Memory B cell (primary cell): ENCODE measurements around the gene SPTBN5.

Source experiments
- ATAC-seq: fragments of 150-1000 bp; cut with Tn5 transposase; 2 replicates; pipeline ENCODE4 v1.10.0; 2021; ENCODE audit warnings: low read depth, mild to moderate bottlenecking, moderate library complexity
- DNase-seq, 2 donors: peaks; one replicate each; pipeline ENCODE4 v3.0.0; 2022; ENCODE audit warnings: low spot score in 2 of 2
- H3K27ac Mint-ChIP-seq: one replicate; pipeline ENCODE4 v1.8.0; 2022; ENCODE audit warnings: mild to moderate bottlenecking, moderate library complexity, mixed read lengths
- H3K27me3 Mint-ChIP-seq: one replicate; pipeline ENCODE4 v1.8.0; 2022; ENCODE audit warnings: mixed read lengths
- H3K36me3 Mint-ChIP-seq: one replicate; pipeline ENCODE4 v1.8.0; 2022; ENCODE audit warnings: mild to moderate bottlenecking, mixed read lengths
- H3K4me1 Mint-ChIP-seq: one replicate; pipeline ENCODE4 v1.8.0; 2022; ENCODE audit warnings: mixed read lengths
- H3K4me3 Mint-ChIP-seq: one replicate; pipeline ENCODE4 v1.8.0; 2022; ENCODE audit warnings: mild to moderate bottlenecking, moderate library complexity, mixed read lengths
- H3K9me3 Mint-ChIP-seq: one replicate; pipeline ENCODE4 v1.8.0; 2022; ENCODE audit warnings: mixed read lengths

Gene SPTBN5

DNA sequence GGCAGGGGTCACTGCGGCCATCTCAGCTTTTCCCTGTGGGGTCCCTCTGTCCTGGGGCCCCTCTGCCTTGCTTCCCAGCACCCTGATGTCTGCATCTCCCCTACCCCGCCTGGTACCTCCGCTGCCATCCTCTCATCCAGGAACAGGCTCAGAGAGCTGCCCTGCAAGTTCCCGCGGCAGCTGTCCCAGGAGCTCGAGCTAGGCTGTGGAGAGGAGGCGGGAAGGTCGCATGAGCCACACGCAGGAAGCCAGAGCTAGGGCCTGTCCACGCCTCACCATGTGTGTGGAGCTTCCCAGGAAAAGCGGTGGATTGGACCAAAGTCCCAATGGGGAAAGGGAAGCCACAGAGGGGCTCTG, 42.7 kb downstream of the SPTBN5 start:
- no peaks in the 10 kb centered on the region for H3K27me3 Mint-ChIP-seq
- no peaks in the 10 kb centered on the region for H3K9me3 Mint-ChIP-seq
- H3K4me3 Mint-ChIP-seq, result no peak overlapping the region
- peak overlapping the region; percentile 35 for H3K27ac Mint-ChIP-seq
- peaks cover 8% of the 10 kb centered on the region for H3K4me1 Mint-ChIP-seq
- DNase-seq (no peak), ATAC-seq (no peak)
- peaks cover 14% of the 10 kb centered on the region for H3K36me3 Mint-ChIP-seq

DNA sequence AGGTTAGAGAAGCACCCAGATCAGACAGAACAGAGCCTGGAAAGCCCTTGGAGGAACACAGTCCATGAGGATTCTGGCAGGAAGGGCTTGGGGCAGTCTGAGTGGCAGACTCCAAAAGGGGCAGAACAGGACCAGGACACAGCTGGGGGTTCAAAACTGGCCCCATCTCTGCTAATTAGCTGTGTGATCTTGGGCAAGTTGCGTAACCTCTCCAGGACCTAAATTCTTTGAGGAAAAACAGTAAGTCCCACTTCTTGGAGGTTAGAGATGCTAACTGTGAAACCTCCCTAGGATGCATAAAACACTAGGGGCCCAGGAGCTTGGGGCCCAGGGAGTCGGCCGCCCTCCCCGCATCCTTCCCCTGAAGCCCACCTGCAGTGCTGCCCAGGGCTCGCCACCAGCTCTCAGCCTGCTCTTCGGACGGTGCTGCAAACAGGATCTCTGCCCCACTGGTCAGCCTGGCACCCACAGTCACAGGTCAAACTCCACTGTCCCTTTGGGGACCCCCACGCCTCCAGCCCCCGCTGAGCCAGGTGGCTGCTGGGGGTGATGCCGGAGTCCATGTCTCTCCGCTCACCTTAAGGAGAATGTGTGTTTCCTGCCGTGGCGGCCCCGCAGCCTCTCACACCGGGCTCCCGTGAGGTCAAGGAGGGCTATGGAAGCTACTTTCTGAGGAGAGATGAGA, 43.2 kb downstream of the SPTBN5 start:
- ATAC-seq, result no peak
- no peak overlapping the region for H3K27ac Mint-ChIP-seq

DNA sequence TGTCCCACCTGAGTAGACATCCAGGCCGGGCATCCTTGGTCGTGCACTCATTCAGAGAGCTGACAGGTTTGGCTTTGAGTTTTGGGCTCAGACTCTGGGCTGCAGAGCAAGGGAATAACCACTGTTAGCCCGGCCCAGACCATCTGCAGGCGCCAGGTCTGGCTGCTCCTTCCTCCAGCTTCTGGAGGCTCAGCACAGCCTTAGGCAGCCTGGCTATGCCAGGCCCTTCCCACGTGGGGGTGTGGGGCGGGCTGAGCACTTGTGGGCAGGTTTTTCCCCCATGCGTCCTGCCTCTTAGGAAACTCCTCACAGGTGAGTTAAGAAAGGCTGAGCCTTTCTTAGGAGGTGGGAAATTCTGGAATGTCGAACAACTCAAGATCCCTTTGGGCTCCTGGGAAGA, 44.0 kb downstream of the SPTBN5 start:
- H3K36me3 Mint-ChIP-seq, result peaks cover 17% of the 10 kb centered on the region
- H3K4me3 Mint-ChIP-seq, result no peak overlapping the region
- DNase-seq (no peak), ATAC-seq (no peak)
- H3K27ac Mint-ChIP-seq, result no peak overlapping the region
- peaks cover 8% of the 10 kb centered on the region for H3K4me1 Mint-ChIP-seq
- H3K27me3 Mint-ChIP-seq, result no peaks in the 10 kb centered on the region
- H3K9me3 Mint-ChIP-seq, result no peaks in the 10 kb centered on the region

More for the DNA sequence above, 43.2 kb downstream of the SPTBN5 start:
- DNase-seq, result no peak
- Mint-ChIP-seq H3K9me3 (no peaks in the 10 kb centered on the region), H3K27me3 (no peaks in the 10 kb centered on the region), H3K4me3 (no peak overlapping the region), H3K4me1 (peaks cover 8% of the 10 kb centered on the region), H3K36me3 (peaks cover 16% of the 10 kb centered on the region)

DNA sequence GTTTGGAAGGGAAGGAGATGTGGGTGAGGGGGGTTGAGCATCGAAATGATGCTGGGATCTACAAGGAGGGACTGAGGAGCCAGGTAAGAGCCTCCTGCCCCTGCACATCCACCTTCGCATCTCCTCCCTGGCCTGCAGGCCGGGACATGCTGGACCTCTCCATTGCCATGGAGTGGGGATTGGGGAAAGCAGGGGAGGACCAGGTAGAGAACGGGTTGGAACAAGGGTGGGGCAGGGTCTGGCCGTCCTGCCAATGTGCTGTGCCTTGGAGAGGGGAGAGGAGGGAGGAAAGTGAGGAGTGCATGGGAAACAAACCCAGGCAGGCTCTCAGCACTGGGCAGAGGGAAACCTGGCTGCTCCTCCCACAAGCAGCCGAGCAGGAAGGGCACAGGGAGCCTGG, 44.6 kb downstream of the SPTBN5 start:
- no peaks in the 10 kb centered on the region for H3K27me3 Mint-ChIP-seq
- ATAC-seq (no peak), DNase-seq (no peak)
- no peaks in the 10 kb centered on the region for H3K9me3 Mint-ChIP-seq
- peaks cover 17% of the 10 kb centered on the region for H3K36me3 Mint-ChIP-seq
- H3K27ac Mint-ChIP-seq, result no peak overlapping the region
- H3K4me3 Mint-ChIP-seq, result no peak overlapping the region
- peaks cover 8% of the 10 kb centered on the region for H3K4me1 Mint-ChIP-seq

DNA sequence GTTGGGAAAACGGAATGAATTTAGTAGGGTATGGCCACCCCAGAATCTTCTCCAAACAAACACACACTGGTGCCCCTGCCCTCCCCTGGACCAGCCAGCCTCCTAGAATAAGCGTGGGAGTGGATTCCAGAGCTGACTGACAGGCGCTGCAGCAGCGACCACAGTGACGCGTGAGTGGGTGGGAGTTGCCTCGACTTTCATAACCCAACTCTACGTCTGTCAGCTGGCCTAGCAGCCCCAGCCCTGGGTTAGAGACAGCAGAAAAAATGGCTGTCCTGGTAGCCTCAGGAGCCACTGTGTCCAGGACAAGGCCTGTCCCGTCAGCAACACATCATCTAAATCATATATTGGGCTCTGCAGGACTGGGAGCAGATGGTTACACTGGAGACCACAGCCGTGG, 45.2 kb downstream of the SPTBN5 start:
- Mint-ChIP-seq H3K27me3 (no peaks in the 10 kb centered on the region), H3K36me3 (peaks cover 17% of the 10 kb centered on the region), H3K9me3 (no peaks in the 10 kb centered on the region), H3K27ac (no peak overlapping the region), H3K4me1 (peaks cover 8% of the 10 kb centered on the region), H3K4me3 (no peak overlapping the region)
- DNase-seq (no peak), ATAC-seq (no peak)

DNA sequence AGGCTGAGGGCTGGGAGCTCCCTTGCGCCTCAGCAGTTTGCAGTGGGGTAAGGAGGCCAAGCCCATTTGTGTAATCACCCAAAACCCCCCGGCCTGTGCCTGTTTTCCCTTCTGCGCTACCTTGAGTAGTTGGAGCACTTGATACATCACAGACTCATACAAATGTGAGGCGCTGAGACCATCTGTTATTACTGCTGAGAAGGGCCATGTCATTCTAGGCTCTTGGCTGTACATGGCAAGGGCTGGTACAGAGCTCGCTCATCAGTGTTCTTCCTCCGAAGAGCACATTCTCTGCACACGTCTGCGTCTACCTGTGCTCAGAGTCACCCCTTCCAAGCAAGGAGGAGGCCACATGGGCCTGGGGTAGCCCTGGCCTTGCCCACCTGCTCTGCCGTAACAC, 45.9 kb downstream of the SPTBN5 start:
- H3K36me3 Mint-ChIP-seq, result peaks cover 17% of the 10 kb centered on the region
- DNase-seq (no peak), ATAC-seq (no peak)
- no peaks in the 10 kb centered on the region for H3K9me3 Mint-ChIP-seq
- peaks cover 8% of the 10 kb centered on the region for H3K4me1 Mint-ChIP-seq
- no peak overlapping the region for H3K27ac Mint-ChIP-seq
- H3K27me3 Mint-ChIP-seq, result no peaks in the 10 kb centered on the region
- no peak overlapping the region for H3K4me3 Mint-ChIP-seq

DNA sequence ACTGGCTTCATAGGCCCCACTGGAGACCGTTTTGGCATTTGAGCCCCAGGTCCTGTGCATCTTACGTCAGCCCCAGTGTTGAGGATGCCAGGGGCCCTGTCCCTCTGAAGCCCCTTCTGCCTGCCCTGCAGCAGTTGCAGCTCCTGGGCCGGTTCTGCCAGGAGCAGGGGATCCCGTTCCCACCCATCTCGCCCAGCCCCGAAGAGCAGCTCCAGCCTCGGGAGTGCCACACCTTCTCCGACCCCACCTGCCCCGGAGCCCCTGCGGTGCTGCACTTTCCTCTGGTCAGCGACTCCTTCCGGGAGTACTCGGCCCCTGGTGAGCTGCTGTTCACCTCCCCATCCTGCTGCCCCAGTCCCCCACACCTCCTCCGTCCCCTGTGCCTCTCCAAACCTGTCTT, 46.6 kb downstream of the SPTBN5 start:
- Mint-ChIP-seq H3K9me3 (no peaks in the 10 kb centered on the region), H3K36me3 (peaks cover 17% of the 10 kb centered on the region), H3K27ac (no peak overlapping the region), H3K27me3 (no peaks in the 10 kb centered on the region), H3K4me3 (no peak overlapping the region), H3K4me1 (peaks cover 8% of the 10 kb centered on the region)
- DNase-seq (no peak), ATAC-seq (no peak)

DNA sequence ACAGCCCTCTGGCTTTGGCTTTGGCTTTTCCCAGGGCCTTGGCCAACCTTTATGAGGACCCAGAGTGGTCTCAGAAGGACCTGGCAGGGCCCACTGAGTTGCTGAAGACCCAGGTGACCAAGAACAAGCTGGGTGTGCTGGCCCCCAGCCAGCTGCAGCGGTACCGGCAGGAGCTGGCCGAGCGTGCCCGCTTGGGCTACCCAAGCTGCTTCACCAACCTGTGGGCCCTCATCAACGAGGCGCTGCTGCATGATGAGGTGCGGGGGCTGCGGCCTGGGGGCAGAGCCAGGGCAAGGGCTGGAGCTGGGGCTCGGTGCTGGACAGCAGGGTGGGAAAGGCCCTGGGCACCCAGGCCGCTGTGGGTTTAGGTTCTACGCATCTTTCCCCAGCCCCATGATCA, 49.0 kb downstream of the SPTBN5 start:
- Mint-ChIP-seq H3K36me3 (peaks cover 17% of the 10 kb centered on the region), H3K27ac (no peak overlapping the region), H3K9me3 (no peaks in the 10 kb centered on the region), H3K4me1 (peaks cover under 1% of the 10 kb centered on the region), H3K27me3 (no peaks in the 10 kb centered on the region), H3K4me3 (no peak overlapping the region)
- DNase-seq, result no peak
- no peak for ATAC-seq

DNA sequence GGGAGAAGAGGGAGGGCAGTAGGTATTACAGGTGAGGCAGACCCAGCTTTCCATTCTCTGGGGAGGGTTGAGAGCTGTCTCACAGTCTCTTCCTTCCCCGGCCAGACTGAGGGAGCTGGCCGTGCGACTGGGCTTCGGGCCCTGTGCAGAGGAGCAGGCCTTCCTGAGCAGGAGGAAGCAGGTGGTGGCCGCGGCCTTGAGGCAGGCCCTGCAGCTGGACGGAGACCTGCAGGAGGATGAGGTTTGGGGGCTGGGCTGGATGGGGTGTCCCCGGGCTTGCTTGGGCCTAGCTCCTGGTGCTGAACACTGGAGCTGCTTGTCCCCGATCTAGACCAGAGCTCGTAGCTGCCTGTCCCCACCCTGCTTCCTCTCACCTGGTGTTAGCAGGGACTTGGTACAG, 50.3 kb downstream of the SPTBN5 start:
- no peaks in the 10 kb centered on the region for H3K9me3 Mint-ChIP-seq
- H3K27me3 Mint-ChIP-seq, result no peaks in the 10 kb centered on the region
- no peak for ATAC-seq
- no peak overlapping the region for H3K27ac Mint-ChIP-seq
- H3K4me3 Mint-ChIP-seq, result no peak overlapping the region
- H3K36me3 Mint-ChIP-seq, result peaks cover 17% of the 10 kb centered on the region
- no peak for DNase-seq
- H3K4me1 Mint-ChIP-seq, result no peaks in the 10 kb centered on the region

DNA sequence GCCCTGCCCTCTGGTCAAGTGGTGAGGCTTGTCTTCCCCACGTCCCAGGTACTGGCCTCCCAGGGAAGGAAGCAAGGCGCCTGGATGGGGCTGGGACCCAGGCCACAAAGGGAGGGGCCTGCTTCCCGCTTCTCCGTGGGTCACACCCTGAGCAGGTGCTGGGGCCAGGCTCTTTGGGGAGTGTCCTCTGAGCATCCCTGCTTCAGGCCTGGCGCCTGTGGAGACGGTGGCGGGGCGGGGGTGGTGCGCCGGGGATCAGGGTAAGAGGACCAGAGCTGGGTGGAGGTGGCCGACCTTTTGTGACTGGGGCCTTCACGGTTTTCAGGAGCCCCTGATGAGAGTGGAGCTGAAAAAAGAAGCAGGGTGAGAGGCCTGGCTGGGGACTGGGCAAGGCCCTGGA, 51.6 kb downstream of the SPTBN5 start:
- Mint-ChIP-seq H3K36me3 (peaks cover 10% of the 10 kb centered on the region), H3K9me3 (no peaks in the 10 kb centered on the region), H3K27me3 (no peaks in the 10 kb centered on the region), H3K4me1 (no peaks in the 10 kb centered on the region), H3K4me3 (no peak overlapping the region), H3K27ac (no peak overlapping the region)
- no peak for DNase-seq
- no peak for ATAC-seq

DNA sequence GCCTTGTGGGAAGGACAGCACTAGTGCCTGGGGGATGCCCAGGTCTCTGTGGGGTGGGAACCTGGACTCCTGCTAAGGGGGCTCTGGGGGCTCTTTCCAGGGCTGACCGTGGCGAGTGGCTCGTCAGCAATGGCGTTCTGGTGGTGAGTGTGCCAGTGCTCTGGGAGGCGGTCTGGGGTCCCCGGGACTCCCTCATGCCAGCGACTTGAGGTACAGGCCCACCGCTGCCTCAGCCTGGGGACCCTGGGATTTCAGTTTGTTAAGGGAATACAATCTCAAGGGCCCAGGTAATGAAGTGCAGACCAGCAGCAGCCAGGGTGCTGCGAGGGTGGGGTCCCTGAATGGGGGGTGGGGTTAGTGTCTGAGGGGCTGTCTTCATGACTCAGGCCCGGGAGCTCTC, 52.7 kb downstream of the SPTBN5 start:
- H3K4me1 Mint-ChIP-seq, result no peaks in the 10 kb centered on the region
- no peaks in the 10 kb centered on the region for H3K9me3 Mint-ChIP-seq
- no peak overlapping the region for H3K4me3 Mint-ChIP-seq
- H3K27ac Mint-ChIP-seq, result no peak overlapping the region
- H3K36me3 Mint-ChIP-seq, result peaks cover 6% of the 10 kb centered on the region
- DNase-seq, result no peak
- ATAC-seq, result no peak
- no peaks in the 10 kb centered on the region for H3K27me3 Mint-ChIP-seq

DNA sequence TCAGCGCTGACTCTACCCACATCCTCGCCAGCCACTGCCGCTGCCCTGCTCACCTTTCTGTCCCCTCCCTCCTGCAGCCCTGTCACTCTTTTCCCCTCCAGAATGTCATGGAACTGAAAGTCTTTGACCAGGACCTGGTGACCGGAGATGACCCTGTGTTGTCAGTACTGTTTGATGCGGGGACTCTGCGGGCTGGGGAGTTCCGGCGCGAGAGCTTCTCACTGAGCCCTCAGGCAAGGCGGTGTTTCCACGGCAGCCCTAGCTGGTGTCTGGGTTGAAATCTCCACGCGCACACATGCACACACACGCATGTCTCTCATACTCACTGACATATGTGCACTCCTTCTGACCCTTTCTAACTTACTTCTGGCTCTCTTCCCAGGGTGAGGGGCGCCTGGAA, 53.2 kb downstream of the SPTBN5 start:
- Mint-ChIP-seq H3K4me3 (no peak overlapping the region), H3K9me3 (no peaks in the 10 kb centered on the region), H3K4me1 (no peaks in the 10 kb centered on the region), H3K36me3 (peaks cover 5% of the 10 kb centered on the region), H3K27me3 (no peaks in the 10 kb centered on the region), H3K27ac (no peak overlapping the region)
- no peak for ATAC-seq
- DNase-seq, result no peak

DNA sequence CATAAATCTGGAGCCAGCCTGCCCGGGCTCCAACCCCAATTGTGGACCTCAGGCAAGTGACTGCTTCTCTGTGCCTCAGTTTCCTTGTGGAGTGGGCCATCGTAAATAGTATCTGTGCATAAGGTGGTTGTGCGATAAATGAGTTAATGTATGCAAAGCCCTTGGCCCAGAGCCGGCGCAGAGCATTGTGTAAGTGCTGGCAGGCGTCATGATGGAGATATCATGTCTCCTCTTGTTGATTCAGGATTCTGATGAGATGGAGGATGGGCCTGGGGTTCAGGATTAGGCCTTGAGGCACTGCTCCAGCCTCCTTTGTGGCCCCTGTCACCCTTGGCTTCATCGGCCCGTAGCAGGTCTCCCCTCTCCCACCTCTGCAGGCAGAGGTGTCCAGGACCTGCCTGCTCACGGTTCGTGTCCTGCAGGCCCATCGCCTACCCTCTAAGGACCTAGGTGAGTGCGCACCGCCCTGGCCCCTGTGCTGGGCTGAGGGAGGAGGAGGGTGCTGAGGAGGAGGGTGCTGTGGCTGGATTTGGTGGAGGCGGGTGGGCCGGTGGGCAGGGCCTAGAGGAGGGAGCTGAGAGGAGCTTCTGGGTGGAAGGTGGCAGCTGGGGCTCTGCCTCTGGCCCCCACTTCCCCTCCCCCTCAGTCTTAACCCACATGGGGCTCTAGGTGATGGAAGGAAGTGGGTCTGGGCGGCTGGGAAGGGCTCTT, 53.9 kb downstream of the SPTBN5 start:
- Mint-ChIP-seq H3K27ac (no peak overlapping the region), H3K36me3 (peaks cover 5% of the 10 kb centered on the region), H3K4me3 (no peak overlapping the region), H3K9me3 (no peaks in the 10 kb centered on the region), H3K27me3 (no peaks in the 10 kb centered on the region), H3K4me1 (peaks cover 3% of the 10 kb centered on the region)
- ATAC-seq (no peak), DNase-seq (no peak)

DNA sequence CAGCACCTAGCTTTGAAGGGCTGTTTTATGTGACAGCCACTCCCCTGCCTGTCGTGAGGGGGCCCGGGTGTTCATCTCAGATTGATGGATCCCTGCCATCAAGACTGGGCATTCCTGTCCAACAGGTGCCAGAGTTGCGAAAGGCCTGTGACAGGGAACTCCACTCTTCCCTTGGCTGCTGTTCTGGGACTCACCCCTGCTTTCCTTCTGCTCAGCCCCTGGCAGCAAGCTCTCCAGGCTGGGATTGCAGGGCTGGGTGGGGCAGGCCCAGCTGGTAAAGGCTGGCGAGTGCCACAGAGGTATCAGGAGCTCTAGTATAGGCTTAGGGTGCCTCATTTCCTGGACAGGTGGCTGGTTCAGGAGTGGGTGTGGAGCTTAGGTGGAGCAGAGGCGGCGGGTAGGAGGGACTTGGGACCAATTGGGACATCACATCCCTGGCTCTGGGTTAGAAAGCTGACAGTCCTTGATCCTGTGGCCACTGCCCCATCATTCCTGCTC, 55.4 kb downstream of the SPTBN5 start, which contains the start of gene PLA2G4B:
Gene PLA2G4B (plus strand): TSS at position 448 of the 498 bp plus-strand sequence. CDS start 67 bp downstream, outside the sequence.
- Mint-ChIP-seq H3K27ac (no peak within 1 kb of the TSS), H3K4me3 (no peak within 1 kb of the TSS), H3K9me3 (no peaks in the 10 kb centered on the region), H3K27me3 (no peaks in the 10 kb centered on the region), H3K36me3 (peaks cover 7% of the 10 kb centered on the region), H3K4me1 (peaks cover 8% of the 10 kb centered on the region)
- DNase-seq (no peak), ATAC-seq (no peak)
